HL-60 (cell line): ENCODE data around the gene FXR2.
"Not testable (repeated sequence)": the region's sequence is repeated elsewhere in the genome, so short reads cannot be mapped to it uniquely, and the experiment has no call there.

Source experiments
- DNase-seq, 2 experiments: peaks; one replicate each; pipeline ENCODE4 v3.0.0-alpha.2; 2010 to 2020; ENCODE audit warnings: low read depth in 1 of 2, low spot score in 1 of 2
- H3K27ac ChIP-seq: fragments of 250-450 bp; sonication (Bioruptor Pico); replicated peaks from 2 replicates; pipeline ENCODE4 v1.5.1; 2020; ENCODE audit warnings: mild to moderate bottlenecking, moderate library complexity
- H3K27me3 ChIP-seq: fragments of 250-450 bp; sonication (Bioruptor Pico); 2 replicates; pipeline ENCODE4 v1.5.1; 2021; ENCODE audit warnings: mild to moderate bottlenecking, moderate library complexity; ENCODE audit not compliant: insufficient read depth, poor library complexity, severe bottlenecking
- H3K4me3 ChIP-seq: replicated peaks from 2 replicates; pipeline ENCODE4 v1.5.1; 2011; ENCODE audit warnings: mild to moderate bottlenecking, control low read depth, low read length; ENCODE audit not compliant: insufficient read depth
- CTCF ChIP-seq: IDR thresholded peaks from one replicate; pipeline ENCODE4 v1.5.1; 2011; ENCODE audit warnings: low read length, control low read depth, inconsistent platforms; ENCODE audit not compliant: insufficient read depth
- GABPA ChIP-seq: IDR thresholded peaks from 2 replicates; pipeline ENCODE4 v1.6.1; 2012; ENCODE audit warnings: low read depth
- POLR2AphosphoS5 ChIP-seq: IDR thresholded peaks from 2 replicates; pipeline ENCODE4 v1.6.1; 2012; ENCODE audit warnings: low read depth
- REST ChIP-seq: IDR thresholded peaks from 2 replicates; pipeline ENCODE4 v1.6.1; 2012; ENCODE audit warnings: low read depth; ENCODE audit not compliant: insufficient replicate concordance
- SPI1 ChIP-seq: IDR thresholded peaks from 2 replicates; pipeline ENCODE4 v1.6.1; 2012; ENCODE audit warnings: low read depth, mild to moderate bottlenecking, borderline replicate concordance

FXR2 gene

DNA sequence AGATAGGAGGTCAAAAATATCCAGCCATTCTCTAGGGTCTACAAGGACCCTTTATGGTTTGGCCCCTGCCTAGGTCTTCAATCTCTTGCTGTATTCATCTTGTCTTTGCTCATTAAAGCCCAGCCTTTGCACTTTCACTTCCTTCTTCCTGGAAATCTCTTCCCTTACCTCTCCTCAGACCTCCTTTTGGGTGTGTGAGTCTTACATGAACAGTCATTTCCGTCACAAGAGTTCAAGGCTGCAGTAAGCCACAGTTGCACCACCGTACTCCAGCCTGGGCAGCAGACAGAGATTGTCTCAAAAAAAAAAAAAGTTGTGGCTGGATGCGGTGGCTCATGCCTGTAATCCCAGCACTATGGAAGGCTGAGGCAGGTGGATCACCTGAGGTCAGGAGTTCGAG is 30.1 kb upstream of the FXR2 start:
- Histone ChIP-seq H3K27me3 (no peaks in the 10 kb centered on the region), H3K4me3 (no peak overlapping the region), H3K27ac (no peak overlapping the region)
- DNase-seq, result no peak
- no peak for TF ChIP-seq SPI1
- TF ChIP-seq CTCF, result no peak
- TF ChIP-seq GABPA, result no peak
- no peak for TF ChIP-seq REST
- TF ChIP-seq POLR2AphosphoS5, result no peak

DNA sequence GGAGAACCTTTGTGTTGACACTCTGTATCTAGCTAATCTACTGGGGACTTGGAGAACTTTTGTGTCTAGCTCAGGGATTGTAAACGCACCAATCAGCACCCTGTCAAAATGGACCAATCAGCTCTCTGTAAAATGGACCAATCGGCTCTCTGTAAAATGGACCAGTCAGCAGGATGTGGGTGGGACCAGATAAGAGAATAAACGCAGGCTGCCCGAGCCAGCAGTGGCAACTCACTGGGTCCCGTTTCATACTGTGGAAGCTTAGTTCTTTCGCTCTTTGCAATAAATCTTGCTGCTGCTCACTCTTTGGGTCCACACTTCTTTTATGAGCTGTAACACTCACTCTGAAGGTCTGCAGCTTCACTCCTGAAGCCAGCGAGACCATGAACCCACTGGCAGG is 26.9 kb upstream of the FXR2 start:
- not testable (repeated sequence) for H3K27me3 ChIP-seq, DNase-seq, H3K4me3 ChIP-seq, H3K27ac ChIP-seq

- H3K27ac ChIP-seq, result no peak overlapping the region
- H3K27me3 ChIP-seq, result no peaks in the 10 kb centered on the region
- H3K4me3 ChIP-seq, result no peak overlapping the region
- no peak for TF ChIP-seq REST
- no peak for TF ChIP-seq POLR2AphosphoS5
- no peak for TF ChIP-seq CTCF
- no peak for TF ChIP-seq SPI1
- no peak for TF ChIP-seq GABPA
- DNase-seq, result no peak
These were observed 26.1 kb upstream of the FXR2 start for GRCh38 chr17:7640783-7641182.

GRCh38 chr17:7636163-7636562 is 21.5 kb upstream of the FXR2 start:
- Histone ChIP-seq H3K27ac (no peak overlapping the region), H3K4me3 (no peak overlapping the region), H3K27me3 (no peaks in the 10 kb centered on the region)
- no peak for DNase-seq
- no peak for TF ChIP-seq SPI1
- no peak for TF ChIP-seq POLR2AphosphoS5
- TF ChIP-seq GABPA, result no peak
- TF ChIP-seq CTCF, result no peak
- TF ChIP-seq REST, result no peak
